ENCODE results near the gene CEP112. TPM values are rescaled to one million over a fixed set of nuclear protein-coding genes. Genes with fewer than 3 reads are reported as not detected.

The CEP112 gene
- total RNA-seq, 1 donor from 2014 or later: 9.7 TPM

DNA sequence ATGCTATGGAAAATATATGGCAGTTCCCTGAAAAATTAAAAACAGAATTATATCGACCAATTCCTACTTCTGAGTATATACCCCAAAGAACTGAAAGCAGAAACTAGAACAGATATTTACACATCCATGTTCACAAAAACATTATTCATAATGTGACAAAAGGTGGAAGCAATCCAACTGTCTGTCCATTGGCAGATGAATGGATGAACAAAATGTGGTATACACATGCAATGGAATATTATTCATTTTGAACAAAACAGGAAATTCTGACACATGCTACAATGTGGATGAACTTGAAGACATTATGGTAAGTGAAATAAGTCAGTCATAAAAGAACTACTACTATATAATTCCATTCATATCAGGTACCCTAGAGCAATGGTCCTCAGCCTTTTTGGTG is 367.0 kb downstream of the CEP112 start:
- peaks cover 23% of the 10 kb centered on the region for H3K36me3 Mint-ChIP-seq

DNA sequence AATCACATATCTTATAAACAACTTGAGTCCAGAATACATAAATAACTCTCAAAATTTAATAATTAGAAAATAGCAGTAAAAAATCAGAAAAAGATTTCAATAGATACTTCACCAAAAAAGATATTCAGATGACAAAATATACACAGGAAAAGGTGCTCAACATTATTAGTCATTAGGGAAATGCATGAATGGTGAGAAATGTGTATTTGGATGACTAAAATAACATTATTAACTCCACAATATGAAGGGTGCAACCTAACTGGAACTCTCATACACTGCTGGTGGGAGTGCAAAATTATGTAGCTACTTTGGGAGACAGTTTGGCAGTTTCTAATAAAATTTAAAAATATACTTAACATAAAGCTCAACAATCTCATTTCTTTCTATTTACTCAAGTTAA is 368.2 kb downstream of the CEP112 start:
- no peaks in the 10 kb centered on the region for H3K79me2 ChIP-seq (ENCODE audit: low read depth)
- H3K4me1 ChIP-seq: no peaks in the 10 kb centered on the region
- no peak overlapping the region for H3K27ac Mint-ChIP-seq
- no peak for DNase-seq (ENCODE audit: low spot score)
- H3K4me3 ChIP-seq: no peak overlapping the region
- H3K9me3 ChIP-seq (ENCODE audit: low read depth): no peaks in the 10 kb centered on the region
- peaks cover 23% of the 10 kb centered on the region for H3K36me3 Mint-ChIP-seq
- TF ChIP-seq CTCF (IDR thresholded peaks at IDR 0.05): no peak
- TF ChIP-seq EZH2phosphoT487 (IDR thresholded peaks at IDR 0.05): no peak
- TF ChIP-seq EZH2 (IDR thresholded peaks at IDR 0.05): no peak
- H3K9ac ChIP-seq: no peak overlapping the region
- no peaks in the 10 kb centered on the region for H4K20me1 ChIP-seq (ENCODE audit: low read depth)
- H3K27me3 ChIP-seq: no peaks in the 10 kb centered on the region
- H2AFZ ChIP-seq (replicated peaks): no peak overlapping the region
- H3K9me3 Mint-ChIP-seq: peaks cover 4% of the 10 kb centered on the region
- H3K4me3 Mint-ChIP-seq: no peak overlapping the region
- no peaks in the 10 kb centered on the region for H3K36me3 ChIP-seq
- H3K4me1 Mint-ChIP-seq: no peaks in the 10 kb centered on the region
- H3F3A ChIP-seq (ENCODE audit: low read depth): no peaks in the 10 kb centered on the region
- H3K4me2 ChIP-seq: no peak overlapping the region
- H3K27me3 Mint-ChIP-seq (ENCODE audit: insufficient read depth, low read depth): no peaks in the 10 kb centered on the region
- no peak overlapping the region for H3K27ac ChIP-seq

More for the DNA sequence above, 367.0 kb downstream of the CEP112 start:
- H3K27ac Mint-ChIP-seq: no peak overlapping the region
- H3K27ac ChIP-seq: no peak overlapping the region
- no peaks in the 10 kb centered on the region for H3K4me1 Mint-ChIP-seq
- TF ChIP-seq EZH2phosphoT487 (IDR thresholded peaks at IDR 0.05) (no peak), CTCF (IDR thresholded peaks at IDR 0.05) (no peak), EZH2 (IDR thresholded peaks at IDR 0.05) (no peak)
- peaks cover 8% of the 10 kb centered on the region for H3K9me3 Mint-ChIP-seq
- H3K79me2 ChIP-seq (ENCODE audit: low read depth): no peaks in the 10 kb centered on the region
- no peak for DNase-seq (ENCODE audit: low spot score)
- no peak overlapping the region for H3K4me2 ChIP-seq
- no peak overlapping the region for H3K4me3 ChIP-seq
- H3K9me3 ChIP-seq (ENCODE audit: low read depth): no peaks in the 10 kb centered on the region
- no peaks in the 10 kb centered on the region for H3K27me3 Mint-ChIP-seq (ENCODE audit: insufficient read depth, low read depth)
- H3F3A ChIP-seq (ENCODE audit: low read depth): no peaks in the 10 kb centered on the region
- no peaks in the 10 kb centered on the region for H3K36me3 ChIP-seq
- H4K20me1 ChIP-seq (ENCODE audit: low read depth): no peaks in the 10 kb centered on the region
- no peak overlapping the region for H3K4me3 Mint-ChIP-seq
- no peak overlapping the region for H2AFZ ChIP-seq (replicated peaks)
- H3K4me1 ChIP-seq: no peaks in the 10 kb centered on the region
- no peaks in the 10 kb centered on the region for H3K27me3 ChIP-seq
- no peak overlapping the region for H3K9ac ChIP-seq

- H3K27ac Mint-ChIP-seq: no peak overlapping the region
- DNase-seq (ENCODE audit: low spot score): no peak
- no peaks in the 10 kb centered on the region for H3K9me3 ChIP-seq (ENCODE audit: low read depth)
- H3K36me3 ChIP-seq: no peaks in the 10 kb centered on the region
- H3K4me3 Mint-ChIP-seq: no peak overlapping the region
- no peaks in the 10 kb centered on the region for H3K79me2 ChIP-seq (ENCODE audit: low read depth)
- H3F3A ChIP-seq (ENCODE audit: low read depth): no peaks in the 10 kb centered on the region
- H4K20me1 ChIP-seq (ENCODE audit: low read depth): no peaks in the 10 kb centered on the region
- H3K27me3 Mint-ChIP-seq (ENCODE audit: insufficient read depth, low read depth): no peaks in the 10 kb centered on the region
- no peak overlapping the region for H3K27ac ChIP-seq
- no peaks in the 10 kb centered on the region for H3K4me1 Mint-ChIP-seq
- H3K4me2 ChIP-seq: no peak overlapping the region
- no peak overlapping the region for H2AFZ ChIP-seq (replicated peaks)
- H3K4me1 ChIP-seq: no peaks in the 10 kb centered on the region
- peaks cover 11% of the 10 kb centered on the region for H3K36me3 Mint-ChIP-seq
- no peak overlapping the region for H3K4me3 ChIP-seq
- TF ChIP-seq CTCF (IDR thresholded peaks at IDR 0.05) (no peak), EZH2phosphoT487 (IDR thresholded peaks at IDR 0.05) (no peak), EZH2 (IDR thresholded peaks at IDR 0.05) (no peak)
- no peak overlapping the region for H3K9ac ChIP-seq
- H3K27me3 ChIP-seq: no peaks in the 10 kb centered on the region
- H3K9me3 Mint-ChIP-seq: no peaks in the 10 kb centered on the region
These were observed 371.1 kb downstream of the CEP112 start for GRCh38 chr17:65820811-65821210.

All from neural progenitor cell (in vitro differentiated cells).